ENCODE measurements around the gene RBMS3.

RBMS3 gene

GRCh38 chr3:29864809-29865208 is 583.9 kb downstream of the RBMS3 start:
- TF ChIP-seq NFRKB (IDR thresholded peaks at IDR 0.05) (no peak), ZNF384 (IDR thresholded peaks at IDR 0.05) (no peak), ELF4 (IDR thresholded peaks at IDR 0.05) (no peak), BHLHE40 (IDR thresholded peaks at IDR 0.05; ENCODE audit: borderline replicate concordance) (no peak)
- ChIA-PET CTCF (no interaction called here), POLR2A (no interaction called here)
- no peak for DNase-seq (ENCODE audit: extremely low spot score)

- CTCF ChIA-PET: no interaction called here
- no peak for DNase-seq (ENCODE audit: extremely low spot score)
- POLR2A ChIA-PET: no interaction called here
- TF ChIP-seq L3MBTL2 (conservative IDR thresholded peaks at IDR 0.05) (no peak), BHLHE40 (IDR thresholded peaks at IDR 0.05; ENCODE audit: borderline replicate concordance) (no peak), FOXK2 (IDR thresholded peaks at IDR 0.05) (no peak), ARNT (IDR thresholded peaks at IDR 0.05) (no peak), NFRKB (IDR thresholded peaks at IDR 0.05) (no peak), ELF4 (IDR thresholded peaks at IDR 0.05) (no peak), SUZ12 (IDR thresholded peaks at IDR 0.05) (no peak), PKNOX1 (IDR thresholded peaks at IDR 0.05) (no peak), CTBP1 (IDR thresholded peaks at IDR 0.05; ENCODE audit: borderline replicate concordance) (no peak), HDGF (IDR thresholded peaks at IDR 0.05; ENCODE audit: borderline replicate concordance) (no peak), SP1 (IDR thresholded peaks at IDR 0.05) (no peak)
Observed at GRCh38 chr3:29868543-29869101, 587.8 kb downstream of the RBMS3 start.

- ChIA-PET CTCF (no interaction called here), POLR2A (no interaction called here)
- no peak for DNase-seq (ENCODE audit: extremely low spot score)
- TF ChIP-seq NFRKB (IDR thresholded peaks at IDR 0.05): no peak
- no peak for TF ChIP-seq SP1 (IDR thresholded peaks at IDR 0.05)
- no peak for TF ChIP-seq ELF4 (IDR thresholded peaks at IDR 0.05)
- no peak for TF ChIP-seq FOXM1 (IDR thresholded peaks at IDR 0.05; ENCODE audit: borderline replicate concordance)
- no peak for TF ChIP-seq L3MBTL2 (conservative IDR thresholded peaks at IDR 0.05)
- TF ChIP-seq TARDBP (IDR thresholded peaks at IDR 0.05): no peak
- no peak for TF ChIP-seq PKNOX1 (IDR thresholded peaks at IDR 0.05)
- TF ChIP-seq SUZ12 (IDR thresholded peaks at IDR 0.05): no peak
- no peak for TF ChIP-seq LEF1 (IDR thresholded peaks at IDR 0.05; ENCODE audit: borderline replicate concordance)
- no peak for TF ChIP-seq HDGF (IDR thresholded peaks at IDR 0.05; ENCODE audit: borderline replicate concordance)
- no peak for TF ChIP-seq CTBP1 (IDR thresholded peaks at IDR 0.05; ENCODE audit: borderline replicate concordance)
- no peak for TF ChIP-seq BHLHE40 (IDR thresholded peaks at IDR 0.05; ENCODE audit: borderline replicate concordance)
- TF ChIP-seq FOXK2 (IDR thresholded peaks at IDR 0.05): no peak
- TF ChIP-seq ZNF384 (IDR thresholded peaks at IDR 0.05): no peak
- TF ChIP-seq FOXA1 (IDR thresholded peaks at IDR 0.05): no peak
- TF ChIP-seq ARNT (IDR thresholded peaks at IDR 0.05): no peak
Observed at GRCh38 chr3:29870136-29870535, 589.3 kb downstream of the RBMS3 start.

- POLR2A ChIA-PET: no interaction called here
- CTCF ChIA-PET: no interaction called here
- TF ChIP-seq TARDBP (IDR thresholded peaks at IDR 0.05): no peak
- no peak for TF ChIP-seq LEF1 (IDR thresholded peaks at IDR 0.05; ENCODE audit: borderline replicate concordance)
- no peak for TF ChIP-seq SP1 (IDR thresholded peaks at IDR 0.05)
- TF ChIP-seq FOXA1 (IDR thresholded peaks at IDR 0.05): no peak
- TF ChIP-seq FOXK2 (IDR thresholded peaks at IDR 0.05): no peak
- no peak for TF ChIP-seq ZNF384 (IDR thresholded peaks at IDR 0.05)
- TF ChIP-seq BHLHE40 (IDR thresholded peaks at IDR 0.05; ENCODE audit: borderline replicate concordance): no peak
- no peak for TF ChIP-seq HDGF (IDR thresholded peaks at IDR 0.05; ENCODE audit: borderline replicate concordance)
- no peak for TF ChIP-seq ARNT (IDR thresholded peaks at IDR 0.05)
- no peak for TF ChIP-seq SUZ12 (IDR thresholded peaks at IDR 0.05)
- TF ChIP-seq CTBP1 (IDR thresholded peaks at IDR 0.05; ENCODE audit: borderline replicate concordance): no peak
- TF ChIP-seq ELF4 (IDR thresholded peaks at IDR 0.05): no peak
- peak; percentile 5 for DNase-seq (ENCODE audit: extremely low spot score)
Observed at GRCh38 chr3:29871087-29871486, 590.2 kb downstream of the RBMS3 start.

- DNase-seq (ENCODE audit: extremely low spot score): no peak
- ChIA-PET CTCF (no interaction called here), POLR2A (no interaction called here)
- TF ChIP-seq BHLHE40 (IDR thresholded peaks at IDR 0.05; ENCODE audit: borderline replicate concordance): no peak
- no peak for TF ChIP-seq CTBP1 (IDR thresholded peaks at IDR 0.05; ENCODE audit: borderline replicate concordance)
- TF ChIP-seq FOXM1 (IDR thresholded peaks at IDR 0.05; ENCODE audit: borderline replicate concordance): no peak
- no peak for TF ChIP-seq LEF1 (IDR thresholded peaks at IDR 0.05; ENCODE audit: borderline replicate concordance)
- TF ChIP-seq HDGF (IDR thresholded peaks at IDR 0.05; ENCODE audit: borderline replicate concordance): no peak
- TF ChIP-seq FOXA1 (IDR thresholded peaks at IDR 0.05): no peak
- TF ChIP-seq ZNF384 (IDR thresholded peaks at IDR 0.05): no peak
Observed at GRCh38 chr3:29880809-29881208, 599.9 kb downstream of the RBMS3 start.

- no peak for TF ChIP-seq LEF1 (IDR thresholded peaks at IDR 0.05; ENCODE audit: borderline replicate concordance)
- POLR2A ChIA-PET: no interaction called here
- CTCF ChIA-PET: no interaction called here
- no peak for DNase-seq (ENCODE audit: extremely low spot score)
Observed at GRCh38 chr3:29887451-29887850, 606.6 kb downstream of the RBMS3 start.

- TF ChIP-seq SUZ12 (IDR thresholded peaks at IDR 0.05): no peak
- no peak for TF ChIP-seq BHLHE40 (IDR thresholded peaks at IDR 0.05; ENCODE audit: borderline replicate concordance)
- TF ChIP-seq L3MBTL2 (conservative IDR thresholded peaks at IDR 0.05): no peak
- no peak for TF ChIP-seq ZNF384 (IDR thresholded peaks at IDR 0.05)
- TF ChIP-seq CTBP1 (IDR thresholded peaks at IDR 0.05; ENCODE audit: borderline replicate concordance): no peak
- no peak for TF ChIP-seq NFRKB (IDR thresholded peaks at IDR 0.05)
- no peak for TF ChIP-seq SP1 (IDR thresholded peaks at IDR 0.05)
- TF ChIP-seq TARDBP (IDR thresholded peaks at IDR 0.05): no peak
- no peak for TF ChIP-seq FOXA1 (IDR thresholded peaks at IDR 0.05)
- TF ChIP-seq FOXK2 (IDR thresholded peaks at IDR 0.05): no peak
- no peak for TF ChIP-seq ARNT (IDR thresholded peaks at IDR 0.05)
- ChIA-PET CTCF (no interaction called here), POLR2A (no interaction called here)
- DNase-seq (ENCODE audit: extremely low spot score): no peak
Observed at GRCh38 chr3:29889215-29889614, 608.3 kb downstream of the RBMS3 start.

Data from HEK293T (cell line).